Neural cell (in vitro differentiated cells): ENCODE results near the gene RNU6-9.

Experiments
- CTCF ChIP-seq: fragments of 450-650 bp; IDR thresholded peaks from 2 replicates; pipeline ENCODE4 v1.5.1; 2014; ENCODE audit warnings: antibody characterized with exemption, mild to moderate bottlenecking, moderate library complexity; ENCODE audit not compliant: poor library complexity, severe bottlenecking
- EP300 ChIP-seq: fragments of 450-650 bp; conservative IDR thresholded peaks from 2 replicates; pipeline ENCODE4 v1.6.1; 2014; ENCODE audit warnings: antibody characterized with exemption, mild to moderate bottlenecking, moderate library complexity; ENCODE audit not compliant: poor library complexity, severe bottlenecking
- RAD21 ChIP-seq: fragments of 450-650 bp; conservative IDR thresholded peaks from 2 replicates; pipeline ENCODE4 v1.6.1; 2014; ENCODE audit warnings: antibody characterized with exemption, mild to moderate bottlenecking, moderate library complexity
- SMC3 ChIP-seq: fragments of 450-650 bp; conservative IDR thresholded peaks from 2 replicates; pipeline ENCODE4 v1.6.1; 2014; ENCODE audit warnings: antibody characterized with exemption, mild to moderate bottlenecking, moderate library complexity; ENCODE audit not compliant: poor library complexity

- no peak for TF ChIP-seq SMC3
- no peak for TF ChIP-seq CTCF
- TF ChIP-seq EP300, result no peak
- TF ChIP-seq RAD21, result no peak
Observed at GRCh38 chr19:919199-920050, 26.1 kb downstream of the RNU6-9 start.
